GM13977 (cell line): ENCODE measurements around the gene TIMP1.

Experiments used
- DNase-seq: peaks from one replicate; pipeline ENCODE4 v3.0.0; 2012; ENCODE audit warnings: low spot score
- CTCF ChIP-seq: IDR thresholded peaks from 2 replicates; pipeline ENCODE4 v1.5.1; 2012; ENCODE audit warnings: mild to moderate bottlenecking, control low read depth; ENCODE audit not compliant: insufficient read depth; ENCODE audit errors: extremely low read depth, missing control alignments
- in situ Hi-C: fragments of 300-500 bp; cut with MboI; formaldehyde crosslinking; loops from one replicate; pipeline ENCODE4 v1.12.0; 2022; ENCODE audit warnings: low sequenced_read_pairs, low pct_unique_long_range_greater_than_20kb, mixed read lengths, inconsistent platforms; ENCODE audit not compliant: unreplicated experiment

The TIMP1 gene

GRCh38 chrX:47587091-47587891 is 5.1 kb downstream of the TIMP1 start:
- in situ Hi-C loops = no loop called here
- DNase-seq = no peak
- no peak for TF ChIP-seq CTCF

- DNase-seq = no peak
- no peak for TF ChIP-seq CTCF
- in situ Hi-C loops = no loop called here
Measured at GRCh38 chrX:47587906-47588735, 5.9 kb downstream of the TIMP1 start.

- in situ Hi-C loops = no loop called here
- no peak for DNase-seq
- no peak for TF ChIP-seq CTCF
Measured at GRCh38 chrX:47590984-47591383, 8.7 kb downstream of the TIMP1 start.

- TF ChIP-seq CTCF = no peak
- in situ Hi-C loops = no loop called here
- no peak for DNase-seq
Measured at GRCh38 chrX:47593522-47593921, 11.3 kb downstream of the TIMP1 start.

- DNase-seq = no peak
- TF ChIP-seq CTCF = no peak
- in situ Hi-C loops = no loop called here
Measured at GRCh38 chrX:47595716-47596251, 13.5 kb downstream of the TIMP1 start.

- no peak for TF ChIP-seq CTCF
- in situ Hi-C loops = no loop called here
- DNase-seq = no peak
Measured at GRCh38 chrX:47596256-47596655, 14.0 kb downstream of the TIMP1 start.
